GM21360 (cell line): ENCODE data around the gene FJX1.

Experiments
- ATAC-seq: cut with Tn5 transposase; IDR thresholded peaks from one replicate; pipeline ENCODE4 v1.9.1; 2021; ENCODE audit warnings: mild to moderate bottlenecking, moderate library complexity; ENCODE audit not compliant: unreplicated experiment

FJX1 gene, protein sequence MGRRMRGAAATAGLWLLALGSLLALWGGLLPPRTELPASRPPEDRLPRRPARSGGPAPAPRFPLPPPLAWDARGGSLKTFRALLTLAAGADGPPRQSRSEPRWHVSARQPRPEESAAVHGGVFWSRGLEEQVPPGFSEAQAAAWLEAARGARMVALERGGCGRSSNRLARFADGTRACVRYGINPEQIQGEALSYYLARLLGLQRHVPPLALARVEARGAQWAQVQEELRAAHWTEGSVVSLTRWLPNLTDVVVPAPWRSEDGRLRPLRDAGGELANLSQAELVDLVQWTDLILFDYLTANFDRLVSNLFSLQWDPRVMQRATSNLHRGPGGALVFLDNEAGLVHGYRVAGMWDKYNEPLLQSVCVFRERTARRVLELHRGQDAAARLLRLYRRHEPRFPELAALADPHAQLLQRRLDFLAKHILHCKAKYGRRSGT

GRCh38 chr11:35617687-35618496, at the start of gene FJX1:
TSS of gene FJX1 (plus strand) at chr11:35618460. CDS start at chr11:35618637, 177 bp downstream.
- ATAC-seq: peak; percentile 26

- no peak for ATAC-seq
Measured at GRCh38 chr11:35571696-35572095, 46.6 kb upstream of the FJX1 start.

DNA sequence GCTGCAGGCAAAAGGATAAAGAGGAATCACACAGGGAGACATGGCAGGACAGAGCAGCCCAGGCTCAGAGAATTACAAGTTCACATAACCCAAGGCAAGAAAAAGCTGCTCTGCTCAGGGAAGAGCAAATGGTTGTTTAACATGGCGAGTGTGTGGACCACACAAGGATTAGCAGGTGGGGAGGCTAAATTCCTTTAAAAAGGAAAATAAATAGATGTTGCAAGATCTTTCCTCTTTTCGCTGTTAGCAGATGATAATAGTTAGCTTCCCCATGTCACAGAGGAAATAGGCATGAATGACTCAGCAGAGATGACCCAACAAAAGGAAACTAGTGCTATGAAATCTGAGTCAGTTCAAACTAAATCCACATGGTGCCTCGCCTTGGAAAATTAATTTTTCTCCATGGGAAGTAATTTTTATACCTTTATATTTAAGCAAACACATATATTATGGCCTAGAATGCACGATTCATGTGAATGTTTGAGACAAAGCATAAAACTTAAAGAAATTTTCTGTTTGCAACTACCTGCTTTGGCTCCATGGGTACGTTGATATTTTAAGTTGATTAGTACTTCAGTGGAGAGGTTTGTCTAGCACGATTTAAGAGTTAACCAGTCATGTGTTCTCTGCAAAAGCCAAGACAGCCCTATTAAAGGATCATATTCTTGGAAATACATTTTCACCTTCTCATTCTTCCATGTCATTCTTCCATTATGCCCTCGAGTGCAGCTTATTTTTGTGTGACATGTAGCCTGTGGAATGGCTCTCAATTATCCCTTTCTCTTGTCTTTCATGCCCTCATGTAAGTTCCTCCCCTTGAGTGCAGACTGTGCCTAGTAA, 38.5 kb upstream of the FJX1 start:
- ATAC-seq: no peak

DNA sequence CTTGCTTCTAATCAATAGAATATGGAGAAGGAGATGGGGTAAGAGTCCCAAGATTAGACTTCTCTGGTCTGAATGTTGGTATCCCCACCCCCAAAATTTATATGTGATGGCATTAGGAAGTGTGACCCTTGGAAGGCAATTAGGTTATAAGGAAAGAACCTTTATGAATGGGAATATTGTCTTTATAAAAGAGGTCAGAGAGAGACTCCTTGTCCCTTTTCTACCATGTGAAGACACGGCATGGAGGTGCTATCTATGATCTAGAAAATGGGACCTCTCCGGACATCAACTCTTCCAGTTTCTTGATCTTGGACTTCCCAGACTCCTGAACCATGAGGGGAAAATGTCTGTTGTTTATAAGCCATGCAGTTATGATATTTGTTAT, 37.9 kb upstream of the FJX1 start:
- no peak for ATAC-seq

- ATAC-seq: no peak
Measured at GRCh38 chr11:35582033-35582432, 36.2 kb upstream of the FJX1 start.

- no peak for ATAC-seq
Measured at GRCh38 chr11:35583126-35583525, 35.1 kb upstream of the FJX1 start.

DNA sequence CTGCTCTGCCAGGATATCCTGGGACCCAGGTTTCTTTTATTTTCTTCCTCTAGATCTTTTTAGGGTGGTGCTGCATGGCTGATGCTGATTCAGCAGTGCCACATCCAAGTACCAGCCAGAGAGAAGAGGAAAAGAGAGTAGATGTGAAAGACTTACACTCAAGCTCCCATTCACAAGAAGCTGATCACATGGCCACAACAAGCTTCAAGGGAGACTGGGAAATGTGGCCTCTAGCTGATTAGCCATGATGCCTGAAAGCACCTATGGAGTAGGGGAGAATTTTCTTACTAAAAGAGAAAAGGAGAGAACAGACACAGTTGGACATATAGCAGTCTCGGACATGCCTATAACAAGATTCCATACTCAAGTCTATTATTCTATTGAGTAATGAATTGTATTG, 34.4 kb upstream of the FJX1 start:
- no peak for ATAC-seq

- ATAC-seq: no peak
Measured at GRCh38 chr11:35584321-35584720, 33.9 kb upstream of the FJX1 start.

DNA sequence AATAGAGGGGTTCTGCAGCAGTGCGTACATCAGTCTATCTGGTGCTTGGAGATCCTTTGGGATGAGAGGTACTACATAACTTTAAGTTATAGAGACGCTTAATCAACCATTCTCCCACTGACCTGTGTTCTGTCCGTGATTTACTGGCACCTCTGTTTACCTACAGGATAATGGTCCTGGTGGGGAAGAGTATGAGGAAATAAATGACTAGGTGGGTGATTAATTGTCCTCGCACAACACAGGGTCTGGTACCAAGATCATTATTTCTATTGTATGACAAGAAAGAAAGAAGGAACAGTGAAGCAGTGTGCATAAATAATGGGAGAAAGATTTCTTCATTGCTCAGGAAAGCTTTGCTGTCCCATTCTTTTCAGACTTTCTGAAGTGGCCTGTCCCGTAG, 32.8 kb upstream of the FJX1 start:
- no peak for ATAC-seq

DNA sequence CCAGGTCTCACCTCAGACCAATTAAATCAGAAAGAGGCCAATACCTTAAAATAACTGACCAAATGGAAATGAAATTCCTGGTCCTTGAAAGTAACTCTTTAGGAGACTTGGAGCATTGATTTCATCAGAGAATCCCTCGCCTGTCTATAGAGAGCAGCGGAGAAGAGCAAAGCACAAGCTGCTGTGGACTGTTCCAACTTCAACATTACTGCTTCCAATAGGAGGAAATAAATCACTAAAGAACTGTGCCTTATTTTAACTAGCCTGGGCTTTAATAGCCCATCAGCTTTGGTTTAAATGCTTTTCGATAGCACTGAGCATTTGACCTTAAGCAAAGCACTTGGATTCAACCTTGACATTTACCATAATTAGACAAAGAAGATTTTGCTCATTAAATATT, 32.0 kb upstream of the FJX1 start:
- no peak for ATAC-seq

GRCh38 chr11:35587972-35588371, 30.3 kb upstream of the FJX1 start:
- no peak for ATAC-seq

DNA sequence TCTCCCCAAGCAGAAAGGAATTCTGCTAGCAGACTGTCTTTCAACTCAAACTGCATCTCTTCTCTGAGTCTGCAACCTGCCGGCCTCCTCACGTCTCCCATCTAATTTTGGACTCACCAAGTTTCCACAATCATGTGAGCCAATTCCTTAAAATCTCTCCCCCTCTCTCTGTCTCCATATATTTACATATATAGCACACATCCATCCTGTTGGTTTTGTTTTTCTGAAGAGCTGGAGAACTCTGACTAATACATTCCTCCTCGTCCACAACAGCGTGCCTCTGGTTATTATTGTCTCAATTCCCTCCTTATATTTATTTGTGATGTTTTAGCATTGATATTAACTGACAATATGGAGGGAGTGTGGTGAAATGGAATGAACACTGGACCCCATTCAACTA, 29.6 kb upstream of the FJX1 start:
- no peak for ATAC-seq

DNA sequence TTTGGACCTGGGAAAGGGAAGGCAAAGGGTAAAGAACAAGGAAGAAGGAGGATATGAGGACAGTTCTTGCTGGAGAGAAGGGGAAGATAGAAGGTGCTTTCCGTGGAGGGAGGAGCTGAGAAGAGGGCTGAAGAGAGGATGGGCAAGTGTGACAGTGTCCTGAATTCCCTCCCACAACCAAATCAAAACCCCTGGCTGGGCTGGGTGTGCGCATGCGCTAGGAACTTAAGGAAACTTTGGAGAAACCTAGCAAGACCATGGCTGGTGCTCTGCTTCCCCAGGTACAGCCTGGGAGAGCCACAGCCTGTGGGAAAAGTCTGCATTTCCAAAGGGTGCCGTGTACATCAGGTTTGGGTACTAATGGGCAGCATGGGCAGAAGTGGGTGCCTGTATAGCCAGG, 29.0 kb upstream of the FJX1 start:
- ATAC-seq: no peak

GRCh38 chr11:35590412-35590811, 27.8 kb upstream of the FJX1 start:
- no peak for ATAC-seq

GRCh38 chr11:35593143-35593542, 25.1 kb upstream of the FJX1 start:
- ATAC-seq: no peak

DNA sequence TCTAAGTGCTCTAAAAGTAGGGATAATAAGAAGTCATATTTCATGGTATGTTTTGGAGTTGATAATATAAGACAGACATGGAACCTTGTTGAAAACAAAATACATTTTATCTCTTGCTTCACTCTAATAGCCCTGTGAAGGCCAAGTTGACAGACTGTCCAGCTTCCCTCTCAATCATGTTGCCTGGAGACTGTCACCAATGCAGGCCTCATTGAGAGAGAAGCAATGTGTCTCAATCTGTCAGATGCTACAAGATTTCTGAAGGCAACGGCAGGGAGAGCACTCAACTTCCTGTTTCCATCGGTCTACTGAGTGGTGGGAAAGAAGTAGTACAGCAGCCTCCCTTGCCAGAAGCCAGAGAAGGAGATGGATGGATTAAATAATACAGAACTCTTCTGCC, 23.6 kb upstream of the FJX1 start:
- ATAC-seq: no peak

GRCh38 chr11:35598254-35599125, 19.8 kb upstream of the FJX1 start:
- ATAC-seq: peak; percentile 75

DNA sequence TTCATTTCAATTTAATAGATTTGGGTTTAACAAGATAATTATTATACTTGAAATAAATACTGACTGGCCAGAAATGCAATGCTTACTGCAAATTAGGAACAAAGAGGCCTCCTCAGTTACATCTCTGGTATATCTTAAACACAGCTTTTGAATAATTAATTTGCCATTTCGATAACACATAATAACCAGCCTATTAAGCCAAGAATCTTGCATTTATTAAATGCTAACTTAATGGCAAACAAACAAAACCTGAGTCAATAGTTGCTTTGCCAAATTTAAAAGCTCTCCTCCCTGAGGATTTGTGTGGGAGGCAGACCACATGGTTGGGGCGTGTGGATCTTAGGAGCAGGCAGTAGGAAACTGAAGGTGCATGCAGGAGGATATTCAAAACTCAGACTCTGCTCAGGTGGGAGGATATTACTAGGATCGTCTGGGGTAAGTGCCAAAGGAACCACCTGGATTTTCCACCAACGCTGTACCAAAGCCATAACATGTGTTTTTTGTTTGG, 17.9 kb upstream of the FJX1 start:
- no peak for ATAC-seq

GRCh38 chr11:35602160-35602793, 16.0 kb upstream of the FJX1 start:
- ATAC-seq: no peak

DNA sequence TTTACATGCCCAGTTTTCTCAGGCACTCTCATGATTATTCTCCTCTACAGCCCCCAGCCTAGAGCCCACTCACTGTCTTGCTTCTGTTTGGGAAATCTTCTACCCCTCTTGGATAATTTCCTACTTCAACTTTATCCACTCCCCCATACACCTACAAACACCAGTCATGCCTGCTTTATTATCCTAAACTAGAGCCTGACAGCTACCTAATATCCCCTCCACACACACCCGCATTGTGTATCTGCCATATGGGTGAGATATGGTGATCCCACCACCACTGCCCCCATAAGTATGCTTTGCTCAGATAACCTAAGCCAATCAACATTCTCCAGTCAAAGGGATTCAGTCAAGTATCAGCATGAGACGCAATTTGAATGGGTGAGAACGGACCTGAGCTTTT, 15.3 kb upstream of the FJX1 start:
- ATAC-seq: no peak
